GM12878 (cell line): ENCODE results near the gene ADGRG1.

ENCODE experiments used
- ATF3 ChIP-seq: IDR thresholded peaks from 2 replicates; pipeline ENCODE4 v1.6.1; 2011; ENCODE audit warnings: low read depth, mild to moderate bottlenecking, low read length, moderate library complexity, borderline replicate concordance; ENCODE audit errors: extremely low read depth
- CEBPB ChIP-seq, 2 experiments: fragments of 150-350 bp in 1 of 2; IDR thresholded peaks; 2 replicates each; pipeline ENCODE4 v1.6.1; 2012 to 2014; ENCODE audit warnings: low read depth in 2 of 2, low read length in 2 of 2, borderline replicate concordance in 1 of 2, inconsistent platforms in 1 of 2
- EP300 ChIP-seq, 2 experiments: fragments of 150-350 bp in 1 of 2; IDR thresholded peaks; 2 replicates each; pipeline ENCODE4 v1.6.1; 2011 to 2012; ENCODE audit warnings: low read depth in 2 of 2, low read length in 2 of 2, borderline replicate concordance in 1 of 2, improper control_type of control experiment in 1 of 2, inconsistent platforms in 1 of 2; ENCODE audit not compliant: control insufficient read depth in 1 of 2
- HDAC6 ChIP-seq: fragments of 200-600 bp; sonication (generic); IDR thresholded peaks from one replicate; pipeline ENCODE4 v1.8.0; 2017; ENCODE audit warnings: antibody characterized with exemption; ENCODE audit not compliant: unreplicated experiment
- MEF2A ChIP-seq: IDR thresholded peaks from 2 replicates; pipeline ENCODE4 v1.6.1; 2011; ENCODE audit warnings: low read depth, mild to moderate bottlenecking, low read length, moderate library complexity; ENCODE audit not compliant: insufficient read depth
- NRF1 ChIP-seq: conservative IDR thresholded peaks from 2 replicates; pipeline ENCODE4 v1.6.1; 2011; ENCODE audit warnings: mild to moderate bottlenecking, low read depth, low read length, improper control_type of control experiment
- POLR2A ChIP-seq: IDR thresholded peaks from 2 replicates; pipeline ENCODE4 v1.6.1; 2011; ENCODE audit warnings: low read depth, mild to moderate bottlenecking, low read length
- SREBF1 ChIP-seq: IDR thresholded peaks from 2 replicates; pipeline ENCODE4 v1.6.1; 2012; ENCODE audit warnings: mild to moderate bottlenecking, low read length
- TAF1 ChIP-seq: IDR thresholded peaks from 2 replicates; pipeline ENCODE4 v1.6.1; 2011; ENCODE audit warnings: mild to moderate bottlenecking, low read depth, low read length, borderline replicate concordance
- YY1 ChIP-seq: IDR thresholded peaks from 2 replicates; pipeline ENCODE4 v1.6.1; 2011; ENCODE audit warnings: low read depth, mild to moderate bottlenecking, low read length
- TF ChIP-seq, protein P1 (sequence below), 3 experiments: IDR thresholded peaks in 2 of 3; conservative IDR thresholded peaks in 1 of 3; 2 replicates each; pipeline ENCODE4 v1.5.1; 2011; ENCODE audit warnings: low read depth in 3 of 3, low read length in 3 of 3, mild to moderate bottlenecking in 3 of 3, control low read depth in 2 of 3, moderate library complexity in 2 of 3, inconsistent platforms in 1 of 3, mixed read lengths in 1 of 3; ENCODE audit not compliant: control insufficient read depth in 2 of 3, insufficient read depth in 1 of 3; ENCODE audit errors: extremely low read depth in 1 of 3

- TF ChIP-seq TAF1 (no peak), NRF1 (no peak), MEF2A (no peak), HDAC6 (no peak), POLR2A (no peak), CEBPB (IDR thresholded peaks at IDR 0.05; ENCODE audit: borderline replicate concordance in 1 of 2, low read depth in 2 of 2, low read length in 2 of 2) (no peak), ATF3 (peak; percentile 68; the same call in 1 of the 2 replicates), YY1 (peak; percentile 91), SREBF1 (no peak), EP300 (IDR thresholded peaks at IDR 0.05; ENCODE audit: borderline replicate concordance in 1 of 2, control insufficient read depth in 1 of 2, low read depth in 2 of 2, low read length in 2 of 2) (no peak)
- TF ChIP-seq, protein P1, sequence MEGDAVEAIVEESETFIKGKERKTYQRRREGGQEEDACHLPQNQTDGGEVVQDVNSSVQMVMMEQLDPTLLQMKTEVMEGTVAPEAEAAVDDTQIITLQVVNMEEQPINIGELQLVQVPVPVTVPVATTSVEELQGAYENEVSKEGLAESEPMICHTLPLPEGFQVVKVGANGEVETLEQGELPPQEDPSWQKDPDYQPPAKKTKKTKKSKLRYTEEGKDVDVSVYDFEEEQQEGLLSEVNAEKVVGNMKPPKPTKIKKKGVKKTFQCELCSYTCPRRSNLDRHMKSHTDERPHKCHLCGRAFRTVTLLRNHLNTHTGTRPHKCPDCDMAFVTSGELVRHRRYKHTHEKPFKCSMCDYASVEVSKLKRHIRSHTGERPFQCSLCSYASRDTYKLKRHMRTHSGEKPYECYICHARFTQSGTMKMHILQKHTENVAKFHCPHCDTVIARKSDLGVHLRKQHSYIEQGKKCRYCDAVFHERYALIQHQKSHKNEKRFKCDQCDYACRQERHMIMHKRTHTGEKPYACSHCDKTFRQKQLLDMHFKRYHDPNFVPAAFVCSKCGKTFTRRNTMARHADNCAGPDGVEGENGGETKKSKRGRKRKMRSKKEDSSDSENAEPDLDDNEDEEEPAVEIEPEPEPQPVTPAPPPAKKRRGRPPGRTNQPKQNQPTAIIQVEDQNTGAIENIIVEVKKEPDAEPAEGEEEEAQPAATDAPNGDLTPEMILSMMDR (IDR thresholded peaks at IDR 0.05 in 2 of 3, conservative IDR thresholded peaks at IDR 0.05 in 1 of 3; ENCODE audit: control insufficient read depth in 2 of 3, extremely low read depth in 1 of 3, insufficient read depth in 1 of 3, low read depth in 3 of 3, low read length in 3 of 3) = peak; percentile 100; a peak in 5 of 6 replicates
These were observed 20.4 kb downstream of the ADGRG1 start for GRCh38 chr16:57648581-57649442.
